Upper lobe of left lung (tissue), 4 donors: Measurements from ENCODE around the gene MLIP.

ENCODE experiments used
- POLR2A ChIP-seq, 4 donors: fragments of 450-650 bp; IDR thresholded peaks; one replicate each; pipeline ENCODE4 v1.5.1; 2016 to 2017; ENCODE audit warnings: antibody characterized with exemption in 4 of 4, mild to moderate bottlenecking in 2 of 4
- POLR2AphosphoS5 ChIP-seq, 2 donors: sonication (generic); formaldehyde crosslinking; IDR thresholded peaks; one replicate each; pipeline ENCODE4 v1.5.1; 2017; ENCODE audit warnings: antibody characterized with exemption in 2 of 2
- TF ChIP-seq, protein P1 (sequence below), 6 experiments: fragments of 450-650 bp in 4 of 6; fragments of 200-600 bp in 2 of 6; sonication (generic) in 2 of 6; IDR thresholded peaks; one replicate each; pipeline ENCODE4 v1.5.1; 2016 to 2019; ENCODE audit warnings: antibody characterized with exemption in 6 of 6

DNA sequence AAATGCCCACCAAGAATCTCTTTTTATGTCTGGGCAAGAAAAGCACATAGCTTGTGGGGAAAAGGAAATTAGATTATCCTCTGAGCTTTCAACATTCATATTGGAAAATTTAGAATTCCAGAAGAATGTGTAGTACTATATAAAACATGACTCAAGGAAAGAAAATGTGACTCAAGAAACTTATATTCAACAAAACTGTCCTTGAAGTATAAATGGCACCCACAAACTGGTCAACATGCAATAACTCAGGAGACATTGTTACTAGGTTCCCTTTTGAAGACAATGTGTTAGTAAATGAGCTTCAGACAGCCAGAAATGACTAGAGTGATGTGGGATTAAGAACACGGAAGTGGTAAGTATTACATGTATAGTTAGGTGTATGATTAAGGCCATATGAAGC lies 170.9 kb downstream of the MLIP start:
- TF ChIP-seq POLR2A (IDR thresholded peaks at IDR 0.05) (no peak), POLR2AphosphoS5 (IDR thresholded peaks at IDR 0.05) (no peak)
- TF ChIP-seq, protein P1, sequence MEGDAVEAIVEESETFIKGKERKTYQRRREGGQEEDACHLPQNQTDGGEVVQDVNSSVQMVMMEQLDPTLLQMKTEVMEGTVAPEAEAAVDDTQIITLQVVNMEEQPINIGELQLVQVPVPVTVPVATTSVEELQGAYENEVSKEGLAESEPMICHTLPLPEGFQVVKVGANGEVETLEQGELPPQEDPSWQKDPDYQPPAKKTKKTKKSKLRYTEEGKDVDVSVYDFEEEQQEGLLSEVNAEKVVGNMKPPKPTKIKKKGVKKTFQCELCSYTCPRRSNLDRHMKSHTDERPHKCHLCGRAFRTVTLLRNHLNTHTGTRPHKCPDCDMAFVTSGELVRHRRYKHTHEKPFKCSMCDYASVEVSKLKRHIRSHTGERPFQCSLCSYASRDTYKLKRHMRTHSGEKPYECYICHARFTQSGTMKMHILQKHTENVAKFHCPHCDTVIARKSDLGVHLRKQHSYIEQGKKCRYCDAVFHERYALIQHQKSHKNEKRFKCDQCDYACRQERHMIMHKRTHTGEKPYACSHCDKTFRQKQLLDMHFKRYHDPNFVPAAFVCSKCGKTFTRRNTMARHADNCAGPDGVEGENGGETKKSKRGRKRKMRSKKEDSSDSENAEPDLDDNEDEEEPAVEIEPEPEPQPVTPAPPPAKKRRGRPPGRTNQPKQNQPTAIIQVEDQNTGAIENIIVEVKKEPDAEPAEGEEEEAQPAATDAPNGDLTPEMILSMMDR (IDR thresholded peaks at IDR 0.05): no peak
